GM10266 (cell line): Measurements from ENCODE around the gene ZNF91.

Source experiments
- DNase-seq: peaks from one replicate; pipeline ENCODE4 v3.0.0; 2012; ENCODE audit errors: extremely low spot score
- TF ChIP-seq, protein P1 (sequence below): IDR thresholded peaks from 2 replicates; pipeline ENCODE4 v1.5.1; 2012; ENCODE audit warnings: mild to moderate bottlenecking, low read depth; ENCODE audit not compliant: control insufficient read depth, insufficient read depth; ENCODE audit errors: missing control alignments

The ZNF91 gene

GRCh38 chr19:23406721-23407120, 11.4 kb upstream of the ZNF91 start:
- no peak for DNase-seq
- TF ChIP-seq, protein P1, sequence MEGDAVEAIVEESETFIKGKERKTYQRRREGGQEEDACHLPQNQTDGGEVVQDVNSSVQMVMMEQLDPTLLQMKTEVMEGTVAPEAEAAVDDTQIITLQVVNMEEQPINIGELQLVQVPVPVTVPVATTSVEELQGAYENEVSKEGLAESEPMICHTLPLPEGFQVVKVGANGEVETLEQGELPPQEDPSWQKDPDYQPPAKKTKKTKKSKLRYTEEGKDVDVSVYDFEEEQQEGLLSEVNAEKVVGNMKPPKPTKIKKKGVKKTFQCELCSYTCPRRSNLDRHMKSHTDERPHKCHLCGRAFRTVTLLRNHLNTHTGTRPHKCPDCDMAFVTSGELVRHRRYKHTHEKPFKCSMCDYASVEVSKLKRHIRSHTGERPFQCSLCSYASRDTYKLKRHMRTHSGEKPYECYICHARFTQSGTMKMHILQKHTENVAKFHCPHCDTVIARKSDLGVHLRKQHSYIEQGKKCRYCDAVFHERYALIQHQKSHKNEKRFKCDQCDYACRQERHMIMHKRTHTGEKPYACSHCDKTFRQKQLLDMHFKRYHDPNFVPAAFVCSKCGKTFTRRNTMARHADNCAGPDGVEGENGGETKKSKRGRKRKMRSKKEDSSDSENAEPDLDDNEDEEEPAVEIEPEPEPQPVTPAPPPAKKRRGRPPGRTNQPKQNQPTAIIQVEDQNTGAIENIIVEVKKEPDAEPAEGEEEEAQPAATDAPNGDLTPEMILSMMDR: no peak

DNA sequence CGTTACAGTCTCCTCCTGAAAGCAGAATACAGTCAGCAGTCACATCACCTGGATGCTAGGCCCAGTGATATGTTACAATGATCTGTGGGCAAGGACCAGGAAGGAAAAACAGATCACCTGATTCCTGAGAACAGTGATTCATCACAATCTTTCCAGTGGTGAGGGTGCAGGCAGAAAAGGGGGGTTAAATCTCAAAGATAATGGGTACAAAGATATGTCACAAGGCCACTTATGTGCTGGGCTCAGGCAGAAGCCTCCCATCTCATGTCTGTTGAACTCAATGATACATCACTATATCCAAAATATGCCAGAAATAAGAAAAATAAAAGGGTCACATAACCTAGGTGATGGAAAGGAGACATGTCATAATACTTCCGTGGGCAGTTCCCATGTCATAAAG, 10.8 kb upstream of the ZNF91 start:
- TF ChIP-seq, protein P1: no peak
- no peak for DNase-seq

GRCh38 chr19:23404676-23405075, 9.4 kb upstream of the ZNF91 start:
- TF ChIP-seq, protein P1: no peak
- no peak for DNase-seq

GRCh38 chr19:23403581-23404324, 8.5 kb upstream of the ZNF91 start:
- no peak for DNase-seq
- TF ChIP-seq, protein P1: no peak

DNA sequence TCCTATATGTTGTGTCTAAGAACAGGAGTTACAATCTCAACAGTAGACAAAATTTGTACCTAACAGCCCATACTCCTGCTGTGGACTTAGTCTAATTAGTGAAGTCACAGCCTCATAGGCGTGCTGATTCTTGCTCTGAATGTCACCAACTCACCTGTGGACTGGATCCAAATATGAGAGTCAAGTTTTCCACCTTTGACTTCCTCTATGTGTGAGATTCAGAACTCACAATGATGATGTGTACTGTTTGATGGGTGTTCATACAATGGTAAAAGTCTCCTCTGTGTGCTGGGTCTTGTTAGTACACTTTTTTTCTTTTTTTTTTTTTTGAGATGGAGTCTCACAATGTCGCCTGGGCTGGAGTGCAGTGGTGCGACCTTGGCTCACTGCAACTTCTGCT, 7.8 kb upstream of the ZNF91 start:
- TF ChIP-seq, protein P1: no peak
- DNase-seq: no peak

DNA sequence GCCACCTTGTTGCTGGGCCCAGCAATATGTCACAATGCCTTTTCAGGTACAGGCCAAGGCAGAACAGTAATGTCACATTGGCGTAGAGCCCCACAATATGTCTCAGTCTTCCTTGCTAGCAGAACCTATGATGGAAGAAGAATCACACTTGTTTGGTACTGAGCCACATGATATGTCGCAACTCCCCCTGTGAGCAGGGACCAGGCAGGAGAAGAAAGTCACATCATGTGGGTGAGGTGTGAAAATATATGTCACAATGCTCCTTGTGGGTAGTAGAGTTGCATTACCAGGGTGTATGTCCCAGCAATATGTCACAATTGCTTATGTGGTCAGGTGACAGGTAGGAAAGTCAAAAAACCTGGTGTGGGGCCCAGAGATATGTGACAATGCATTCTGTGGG, 7.1 kb upstream of the ZNF91 start:
- DNase-seq: no peak
- TF ChIP-seq, protein P1: no peak

DNA sequence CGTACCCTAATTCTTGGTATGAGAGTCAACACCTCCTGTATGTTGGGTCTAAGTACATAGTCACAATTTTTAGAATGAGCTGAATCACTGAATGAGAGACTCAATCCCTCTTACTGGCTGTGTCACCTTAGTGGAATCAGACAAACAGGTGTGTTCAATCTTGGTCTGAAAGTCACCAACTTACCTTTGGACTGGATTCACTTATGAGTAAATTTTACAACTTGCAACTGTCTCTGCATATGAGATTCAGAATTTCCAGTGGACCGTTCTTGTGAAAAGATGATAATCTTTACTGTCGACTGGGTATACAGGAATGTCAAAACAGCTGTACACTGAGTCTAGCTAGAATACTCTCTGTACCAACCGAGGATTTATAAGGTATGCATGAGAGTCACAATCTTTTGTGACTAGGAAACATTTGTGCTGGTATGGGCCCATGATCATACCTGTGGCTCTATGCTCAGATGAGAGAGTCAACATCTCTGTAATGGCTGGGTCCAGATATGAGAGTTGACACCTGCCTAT, 5.9 kb upstream of the ZNF91 start:
- DNase-seq: no peak
- TF ChIP-seq, protein P1: no peak
